GM18909 (cell line): ENCODE measurements around the gene RPS26.
"Not testable (repeated sequence)": the region's sequence is repeated elsewhere in the genome, so short reads cannot be mapped to it uniquely, and the experiment has no call there.

Experiments used
- ATAC-seq: cut with Tn5 transposase; IDR thresholded peaks from one replicate; pipeline ENCODE4 v1.9.1; 2021; ENCODE audit warnings: mild to moderate bottlenecking; ENCODE audit not compliant: unreplicated experiment, poor library complexity

The RPS26 gene

GRCh38 chr12:56020423-56021184, 21.1 kb upstream of the RPS26 start, which contains the start of gene IKZF4:
Gene IKZF4 (plus strand): TSS chr12:56021043. CDS start chr12:56021494, 451 bp downstream.
- no peak for ATAC-seq

GRCh38 chr12:56021889-56022497, 19.7 kb upstream of the RPS26 start:
- ATAC-seq, result no peak

DNA sequence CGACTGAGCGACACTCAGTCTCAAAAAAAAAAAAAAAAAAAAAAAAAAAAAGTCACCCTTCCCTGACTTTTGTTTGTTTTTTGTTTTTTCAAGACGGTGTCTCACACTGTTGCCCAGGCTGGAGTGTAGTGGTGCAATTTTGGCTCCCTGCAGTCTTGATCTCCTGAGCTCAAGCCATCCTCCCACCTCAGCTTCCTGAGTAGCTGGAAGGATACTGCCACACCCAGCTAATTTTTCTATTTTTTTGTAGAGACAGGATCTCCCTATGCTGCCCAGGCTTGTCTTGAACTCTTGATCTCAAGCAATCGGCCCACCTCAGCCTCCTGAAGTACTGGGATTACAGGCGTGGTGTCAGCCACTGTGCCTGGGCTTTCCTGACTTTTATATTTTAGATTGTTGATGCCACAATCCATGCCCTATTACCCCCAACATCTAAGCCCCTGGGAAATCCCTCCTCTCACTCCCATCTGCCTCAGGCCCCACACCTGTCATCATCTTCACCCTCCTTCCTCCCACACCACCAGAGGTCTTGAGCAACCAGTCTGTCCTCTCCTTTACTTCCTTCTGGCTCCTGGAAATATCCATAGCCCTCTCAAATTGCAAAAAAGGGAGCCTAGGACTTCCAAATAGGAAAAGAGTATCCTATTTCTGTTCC, 13.1 kb upstream of the RPS26 start:
- no peak for ATAC-seq

- ATAC-seq, result no peak
Observed at GRCh38 chr12:56029166-56029519, 12.6 kb upstream of the RPS26 start.

DNA sequence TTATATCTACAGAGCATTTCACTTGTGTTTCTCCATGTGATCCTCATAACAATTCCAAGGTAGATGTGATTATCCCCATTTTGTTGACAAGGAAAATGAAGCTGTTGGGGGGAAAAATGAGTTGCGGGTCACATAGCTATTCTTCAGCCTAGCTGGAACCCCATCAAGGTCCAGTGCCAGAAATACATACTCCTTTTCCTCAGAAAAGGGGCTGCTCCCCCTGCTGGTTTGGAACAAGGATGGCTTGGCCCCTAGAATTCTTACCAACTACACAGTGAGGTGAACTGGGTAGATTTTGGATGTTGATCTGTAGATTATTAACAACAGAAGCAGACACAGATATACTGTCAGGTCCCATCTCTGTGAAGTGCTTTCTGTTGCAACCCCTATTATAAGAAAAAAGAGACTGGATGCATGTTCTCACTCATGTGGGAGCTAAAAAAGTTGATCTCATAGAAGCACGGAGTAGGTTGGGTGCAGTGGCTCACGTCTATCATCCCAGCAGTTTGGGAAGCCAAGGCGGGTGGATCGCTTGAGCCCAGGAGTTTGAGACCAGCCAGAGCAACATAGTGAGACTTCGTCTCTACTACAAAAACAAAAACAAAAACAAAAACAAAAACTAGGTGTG, 11.9 kb upstream of the RPS26 start:
- ATAC-seq, result no peak

DNA sequence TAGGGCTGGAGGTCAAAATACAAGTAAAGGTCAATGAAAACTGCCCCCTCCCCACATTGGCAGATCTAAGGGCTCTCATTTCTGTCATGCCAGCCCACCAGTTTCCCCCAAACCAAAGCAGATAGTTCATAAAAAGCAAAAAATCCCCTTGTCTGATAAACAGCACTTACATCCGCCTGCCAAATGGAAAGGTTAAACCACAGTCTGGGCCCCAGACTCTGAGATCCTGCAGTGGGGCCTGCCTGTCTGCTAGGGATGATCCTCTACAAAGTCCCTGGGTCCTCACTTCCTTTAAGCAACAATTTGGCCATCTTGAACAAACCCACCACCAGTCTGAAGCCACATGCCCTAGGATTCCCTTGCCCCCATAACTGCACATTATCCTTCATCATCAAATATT, 9.7 kb upstream of the RPS26 start:
- ATAC-seq, result no peak

GRCh38 chr12:56034586-56035332, 7.0 kb upstream of the RPS26 start:
- no peak for ATAC-seq

GRCh38 chr12:56037161-56037560, 4.6 kb upstream of the RPS26 start:
- no peak for ATAC-seq

GRCh38 chr12:56038022-56038655, 3.6 kb upstream of the RPS26 start:
- no peak for ATAC-seq

DNA sequence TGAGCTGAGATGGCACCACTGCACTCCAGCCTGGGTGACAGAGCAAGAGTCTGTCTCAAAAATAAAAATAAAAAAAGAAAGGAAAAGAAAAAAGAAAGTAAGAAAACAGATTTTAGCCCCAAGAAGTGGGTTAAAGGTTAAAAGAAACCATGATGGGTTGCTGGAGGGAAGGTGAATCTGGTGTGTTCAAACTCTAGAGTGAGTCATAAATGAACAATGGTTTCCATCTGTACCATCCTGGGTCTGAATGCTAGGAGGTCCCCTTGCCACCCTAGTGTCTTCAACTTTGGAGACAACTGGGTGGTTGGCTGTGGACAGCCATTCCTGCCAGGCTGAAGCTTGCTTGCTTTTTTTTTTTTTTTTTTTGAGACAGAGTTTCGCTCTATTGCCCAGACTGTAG, 1.6 kb upstream of the RPS26 start:
- no peak for ATAC-seq

GRCh38 chr12:56040963-56041551, 661 bp upstream of the RPS26 start:
- no peak for ATAC-seq

DNA sequence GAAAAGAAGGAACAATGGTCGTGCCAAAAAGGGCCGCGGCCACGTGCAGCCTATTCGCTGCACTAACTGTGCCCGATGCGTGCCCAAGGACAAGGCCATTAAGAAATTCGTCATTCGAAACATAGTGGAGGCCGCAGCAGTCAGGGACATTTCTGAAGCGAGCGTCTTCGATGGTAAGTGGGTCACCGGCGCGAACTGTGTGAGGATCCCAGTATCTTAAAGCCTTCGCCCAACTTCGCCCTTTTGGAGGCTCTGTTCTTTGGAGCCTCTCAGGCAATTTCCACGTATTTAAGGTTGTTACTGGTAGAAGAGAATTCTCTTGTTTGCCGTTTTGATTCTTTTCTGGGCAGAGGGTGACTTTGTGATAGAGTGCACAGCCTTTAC, 704 bp downstream of the RPS26 start:
- not testable (repeated sequence) for ATAC-seq

DNA sequence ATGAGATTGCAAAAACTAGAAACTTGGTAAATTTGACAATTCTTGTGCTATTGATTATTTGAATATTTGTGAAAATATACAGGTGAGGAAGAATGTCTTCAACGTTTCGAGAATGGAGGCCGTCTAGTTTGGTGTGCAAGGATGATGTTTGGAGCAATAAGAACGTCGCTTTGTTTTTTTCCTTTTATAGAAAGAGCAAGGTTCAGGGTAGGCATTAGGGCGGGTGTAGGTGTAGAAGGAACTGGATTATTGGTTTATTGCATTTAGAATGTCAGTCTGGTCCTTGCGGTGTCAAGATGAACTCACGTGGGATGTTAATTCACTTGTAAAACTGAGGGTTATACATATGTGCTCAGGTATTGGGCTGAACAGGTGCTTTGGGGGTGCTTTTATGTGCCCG, 1.1 kb downstream of the RPS26 start:
- ATAC-seq, result no peak

- no peak for ATAC-seq
Observed at GRCh38 chr12:56046027-56046780, 4.5 kb downstream of the RPS26 start.

- no peak for ATAC-seq
Observed at GRCh38 chr12:56053407-56053893, 11.7 kb downstream of the RPS26 start.

GRCh38 chr12:56059964-56060363, 18.2 kb downstream of the RPS26 start:
- ATAC-seq, result not testable (repeated sequence)

DNA sequence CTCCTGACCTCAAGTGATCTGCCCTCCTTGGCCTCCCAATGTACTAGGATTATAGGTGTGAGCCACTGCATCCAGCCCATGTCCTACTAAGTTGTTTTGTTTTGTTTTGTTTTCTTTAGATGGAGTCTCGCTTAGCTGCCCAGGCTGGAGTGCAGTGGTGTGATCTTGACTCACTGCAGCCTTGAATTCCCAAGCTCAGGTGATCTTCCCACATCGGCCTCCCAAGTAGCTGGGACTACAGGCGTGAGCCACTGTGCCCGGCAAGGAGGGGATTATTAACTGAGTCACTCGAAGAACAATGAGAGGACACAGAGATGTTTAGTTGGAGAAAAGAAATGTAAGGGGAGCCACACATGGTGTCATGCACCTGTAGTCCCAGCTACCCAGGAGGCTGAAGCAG, 20.3 kb downstream of the RPS26 start:
- no peak for ATAC-seq

DNA sequence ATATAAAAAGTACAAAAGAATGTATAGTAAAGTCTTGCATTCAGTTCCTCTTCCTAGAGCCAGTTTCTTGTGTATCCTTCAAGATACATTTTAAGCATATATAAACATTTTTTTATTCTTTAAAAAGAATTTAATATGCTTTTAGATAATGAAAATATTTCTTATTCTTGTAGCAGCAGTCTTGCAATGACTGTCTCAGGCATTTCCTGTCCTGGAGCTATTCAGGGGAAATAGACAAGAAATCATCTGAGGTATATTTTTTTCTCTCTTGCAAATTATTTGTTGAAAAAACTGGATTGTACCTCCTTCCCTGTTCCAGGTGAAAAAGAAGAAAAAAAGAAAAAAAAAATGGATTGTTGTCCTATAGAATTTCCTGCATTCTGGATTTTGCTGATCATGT, 21.3 kb downstream of the RPS26 start:
- no peak for ATAC-seq

- no peak for ATAC-seq
Observed at GRCh38 chr12:56071648-56072047, 29.9 kb downstream of the RPS26 start.
